DMS53 treated with DMSO at 0.1 percent for 48 hours (cell line): ENCODE data around the gene SH2D7.
A peak's percentile ranks its signal among the peaks of the same experiment; 100 is the strongest.

Experiments used
- DNase-seq: peaks from one replicate; lab custom pipeline; 2025; ENCODE audit not compliant: unreplicated experiment; lab: John Stamatoyannopoulos, UW

Gene SH2D7

GRCh38 chr15:78092261-78093041 lies at the start of gene SH2D7:
SH2D7 (plus strand) TSS chr15:78092561; CDS start chr15:78092585, 24 bp downstream.
- DNase-seq = no peak

- DNase-seq = no peak
Observed at GRCh38 chr15:78044407-78045155, 47.8 kb upstream of the SH2D7 start.

GRCh38 chr15:78045189-78045588 lies 47.2 kb upstream of the SH2D7 start:
- DNase-seq = no peak

GRCh38 chr15:78046796-78047341 lies 45.5 kb upstream of the SH2D7 start:
- DNase-seq = no peak

- no peak for DNase-seq
Observed at GRCh38 chr15:78047761-78048627, 44.4 kb upstream of the SH2D7 start.

- no peak for DNase-seq
Observed at GRCh38 chr15:78048628-78048920, 43.8 kb upstream of the SH2D7 start.

GRCh38 chr15:78049691-78050440 lies 42.5 kb upstream of the SH2D7 start:
- no peak for DNase-seq

- no peak for DNase-seq
Observed at GRCh38 chr15:78050441-78050809, 41.9 kb upstream of the SH2D7 start.

GRCh38 chr15:78050826-78051225 lies 41.5 kb upstream of the SH2D7 start:
- no peak for DNase-seq

GRCh38 chr15:78051596-78051995 lies 40.8 kb upstream of the SH2D7 start:
- no peak for DNase-seq

- no peak for DNase-seq
Observed at GRCh38 chr15:78052001-78052401, 40.4 kb upstream of the SH2D7 start.

GRCh38 chr15:78052545-78052944 lies 39.8 kb upstream of the SH2D7 start:
- DNase-seq = no peak

- no peak for DNase-seq
Observed at GRCh38 chr15:78054518-78054917, 37.8 kb upstream of the SH2D7 start.

- no peak for DNase-seq
Observed at GRCh38 chr15:78054966-78055365, 37.4 kb upstream of the SH2D7 start.

GRCh38 chr15:78055919-78056713 lies 36.2 kb upstream of the SH2D7 start:
- peak; percentile 6 for DNase-seq

- DNase-seq = peak; percentile 21
Observed at GRCh38 chr15:78056714-78057269, 35.6 kb upstream of the SH2D7 start.

- DNase-seq = no peak
Observed at GRCh38 chr15:78057803-78058202, 34.6 kb upstream of the SH2D7 start.

GRCh38 chr15:78058401-78058935 lies 33.9 kb upstream of the SH2D7 start:
- DNase-seq = peak; percentile 16

- DNase-seq = peak; percentile 35
Observed at GRCh38 chr15:78059110-78059839, 33.1 kb upstream of the SH2D7 start.
